ENCODE data around the gene WWOX. TPM values are rescaled to one million over a fixed set of nuclear protein-coding genes. Genes with fewer than 3 reads are reported as not detected.

WWOX gene
- total RNA-seq, 1 experiment from 2014 or later: 79.9 TPM

- no TSS peak for BruUV-seq (replicated peaks)
- TF ChIP-seq CTCF (conservative IDR thresholded peaks at IDR 0.05; ENCODE audit: low read depth, low read length) (no peak), EZH2 (IDR thresholded peaks at IDR 0.05; ENCODE audit: borderline replicate concordance, low read depth, low read length, poor library complexity, severe bottlenecking) (no peak)
- DNase-seq (ENCODE audit: low spot score): no peak
- CTCF ChIA-PET: no interaction called here
- POLR2A ChIA-PET (ENCODE audit: low non-redundant PET): no interaction called here
- Histone ChIP-seq H3K4me1 (ENCODE audit: insufficient read depth, low read length, poor library complexity, severe bottlenecking) (no peaks in the 10 kb centered on the region), H3K27me3 (replicated peaks; ENCODE audit: insufficient read depth, low read depth, low read length, poor library complexity) (no peaks in the 10 kb centered on the region), H3K36me3 (ENCODE audit: insufficient read depth, low read length, poor library complexity, severe bottlenecking) (no peaks in the 10 kb centered on the region), H3K9me3 (ENCODE audit: low read depth, low read length, poor library complexity, severe bottlenecking) (peaks cover 12% of the 10 kb centered on the region), H3K4me3 (ENCODE audit: low read depth, low read length, poor library complexity, severe bottlenecking) (no peak overlapping the region), H3K27ac (ENCODE audit: low read depth, low read length, poor library complexity, severe bottlenecking) (no peak overlapping the region)
- intact Hi-C loops (cut with micrococcal nuclease; ENCODE audit: unreplicated experiment): no loop called here
Measured at GRCh38 chr16:79181419-79181818, 1082.0 kb downstream of the WWOX start.

- Histone ChIP-seq H3K4me1 (ENCODE audit: insufficient read depth, low read length, poor library complexity, severe bottlenecking) (no peaks in the 10 kb centered on the region), H3K9me3 (ENCODE audit: low read depth, low read length, poor library complexity, severe bottlenecking) (peaks cover 12% of the 10 kb centered on the region), H3K36me3 (ENCODE audit: insufficient read depth, low read length, poor library complexity, severe bottlenecking) (no peaks in the 10 kb centered on the region), H3K27ac (ENCODE audit: low read depth, low read length, poor library complexity, severe bottlenecking) (no peak overlapping the region), H3K4me3 (ENCODE audit: low read depth, low read length, poor library complexity, severe bottlenecking) (no peak overlapping the region), H3K27me3 (replicated peaks; ENCODE audit: insufficient read depth, low read depth, low read length, poor library complexity) (no peaks in the 10 kb centered on the region)
- CTCF ChIA-PET: no interaction called here
- TF ChIP-seq CTCF (conservative IDR thresholded peaks at IDR 0.05; ENCODE audit: low read depth, low read length) (no peak), EZH2 (IDR thresholded peaks at IDR 0.05; ENCODE audit: borderline replicate concordance, low read depth, low read length, poor library complexity, severe bottlenecking) (no peak)
- intact Hi-C loops (cut with micrococcal nuclease; ENCODE audit: unreplicated experiment): no loop called here
- BruUV-seq (replicated peaks): no TSS peak
- no peak for DNase-seq (ENCODE audit: low spot score)
- POLR2A ChIA-PET (ENCODE audit: low non-redundant PET): no interaction called here
Measured at GRCh38 chr16:79182616-79183015, 1083.2 kb downstream of the WWOX start.

- intact Hi-C loops (cut with micrococcal nuclease; ENCODE audit: unreplicated experiment): no loop called here
- Histone ChIP-seq H3K4me3 (ENCODE audit: low read depth, low read length, poor library complexity, severe bottlenecking) (no peak overlapping the region), H3K27ac (ENCODE audit: low read depth, low read length, poor library complexity, severe bottlenecking) (no peak overlapping the region), H3K4me1 (ENCODE audit: insufficient read depth, low read length, poor library complexity, severe bottlenecking) (no peaks in the 10 kb centered on the region), H3K36me3 (ENCODE audit: insufficient read depth, low read length, poor library complexity, severe bottlenecking) (no peaks in the 10 kb centered on the region), H3K9me3 (ENCODE audit: low read depth, low read length, poor library complexity, severe bottlenecking) (peaks cover 11% of the 10 kb centered on the region), H3K27me3 (replicated peaks; ENCODE audit: insufficient read depth, low read depth, low read length, poor library complexity) (no peaks in the 10 kb centered on the region)
- DNase-seq (ENCODE audit: low spot score): no peak
- ChIA-PET POLR2A (ENCODE audit: low non-redundant PET) (no interaction called here), CTCF (no interaction called here)
- no TSS peak for BruUV-seq (replicated peaks)
- TF ChIP-seq EZH2 (IDR thresholded peaks at IDR 0.05; ENCODE audit: borderline replicate concordance, low read depth, low read length, poor library complexity, severe bottlenecking) (no peak), CTCF (conservative IDR thresholded peaks at IDR 0.05; ENCODE audit: low read depth, low read length) (no peak)
Measured at GRCh38 chr16:79183571-79183970, 1084.1 kb downstream of the WWOX start.

Data from A673 (cell line).